B cell (primary cell): ENCODE results near the gene PARD3. TPM values are rescaled to one million over a fixed set of nuclear protein-coding genes. Genes with fewer than 3 reads are reported as not detected.

Experiments
- ATAC-seq: fragments of 200-7000 bp; cut with Tn5 transposase; one replicate; pipeline ENCODE4 v1.10.0; 2021; ENCODE audit warnings: low read depth, mild to moderate bottlenecking, moderate number of reproducible peaks, moderate library complexity
- CTCF ChIA-PET: fragments of 350-600 bp; sonication (Branson Sonifier 250); formaldehyde crosslinking; loops from one replicate; lab custom pipeline; 2021; ENCODE audit warnings: antibody characterized with exemption, inconsistent platforms; lab: Charles Lee
- POLR2A ChIA-PET: fragments of 350-600 bp; sonication (Branson Sonifier 250); formaldehyde crosslinking; loops from one replicate; lab custom pipeline; 2021; ENCODE audit warnings: antibody characterized with exemption; lab: Charles Lee
- DNase-seq: peaks from one replicate; pipeline ENCODE4 v3.0.0; 2013
- H2AFZ ChIP-seq: 2 replicates; pipeline ENCODE4 v1.6.1; 2012; ENCODE audit warnings: mild to moderate bottlenecking, low read depth, low read length; ENCODE audit not compliant: insufficient read depth, poor library complexity, severe bottlenecking
- H3K27ac ChIP-seq, 2 donors: 1 replicate in 1 of 2; 2 replicates in 1 of 2; pipeline ENCODE4 v1.5.1; 2012 to 2013; ENCODE audit warnings: low read length in 2 of 2, mild to moderate bottlenecking in 2 of 2, moderate library complexity in 1 of 2
- H3K27me3 ChIP-seq, 4 experiments: fragments of 200-600 bp in 1 of 4; sonication (generic) in 1 of 4; replicated peaks in 1 of 4; 1 replicate in 2 of 4; 2 replicates in 2 of 4; pipeline versions ENCODE4 v1.6.1 to v1.7.0; 2013 to 2016; ENCODE audit warnings: low read length in 3 of 4, mild to moderate bottlenecking in 2 of 4, mixed read lengths in 1 of 4, moderate library complexity in 1 of 4; ENCODE audit not compliant: insufficient read depth in 4 of 4, control insufficient read depth in 3 of 4; ENCODE audit errors: control extremely low read depth in 1 of 4
- H3K36me3 ChIP-seq, 2 experiments: replicated peaks in 1 of 2; 1 replicate in 1 of 2; 2 replicates in 1 of 2; pipeline versions ENCODE4 v1.6.1 to v1.7.1; 2013; ENCODE audit warnings: low read length in 1 of 2; ENCODE audit not compliant: insufficient read depth in 2 of 2, control insufficient read depth in 1 of 2; ENCODE audit errors: control extremely low read depth in 1 of 2, extremely low read depth in 1 of 2
- H3K4me1 ChIP-seq, 2 donors: fragments of 200-600 bp in 1 of 2; sonication (generic) in 1 of 2; 1 replicate in 1 of 2; 2 replicates in 1 of 2; pipeline versions ENCODE4 v1.5.1 to v1.6.1; 2013 to 2017; ENCODE audit warnings: low read length in 2 of 2; ENCODE audit not compliant: control insufficient read depth in 2 of 2, insufficient read depth in 2 of 2
- H3K4me2 ChIP-seq: replicated peaks from 2 replicates; pipeline ENCODE3; 2012; ENCODE audit warnings: mild to moderate bottlenecking, low read depth, low read length; ENCODE audit not compliant: poor library complexity, severe bottlenecking
- H3K4me3 ChIP-seq, 5 experiments: fragments of 200-600 bp in 1 of 5; sonication (generic) in 1 of 5; 1 replicate in 3 of 5; 2 replicates in 2 of 5; pipeline versions ENCODE4 v1.5.1 to v1.7.0; 2011 to 2016; ENCODE audit warnings: low read length in 4 of 5, mild to moderate bottlenecking in 4 of 5, low read depth in 2 of 5, control low read depth in 1 of 5, moderate library complexity in 1 of 5; ENCODE audit not compliant: insufficient read depth in 1 of 5; ENCODE audit errors: control extremely low read depth in 1 of 5, extremely low read depth in 1 of 5
- H3K79me2 ChIP-seq: fragments of 200-600 bp; sonication (generic); one replicate; pipeline ENCODE4 v1.6.0; 2016; ENCODE audit warnings: low read length; ENCODE audit not compliant: control insufficient read depth, insufficient read depth
- H3K9ac ChIP-seq: fragments of 200-600 bp; sonication (generic); 2 replicates; pipeline ENCODE4 v1.6.1; 2017; ENCODE audit warnings: mild to moderate bottlenecking, low read length, moderate library complexity
- H3K9me3 ChIP-seq, 3 donors: one replicate each; pipeline versions ENCODE4 v1.6.1 to v1.7.1; 2013; ENCODE audit warnings: low read length in 2 of 3; ENCODE audit not compliant: control insufficient read depth in 2 of 3, insufficient read depth in 1 of 3; ENCODE audit errors: control extremely low read depth in 1 of 3
- H4K20me1 ChIP-seq: 2 replicates; pipeline ENCODE4 v1.6.0; 2012; ENCODE audit warnings: mild to moderate bottlenecking, low read length; ENCODE audit not compliant: insufficient read depth, control insufficient read depth, poor library complexity, severe bottlenecking
- H3K27ac Mint-ChIP-seq: one replicate; pipeline ENCODE4 v1.8.0; 2021; ENCODE audit warnings: mixed read lengths
- H3K27me3 Mint-ChIP-seq: one replicate; pipeline ENCODE4 v1.8.0; 2021; ENCODE audit warnings: mixed read lengths
- H3K4me1 Mint-ChIP-seq: one replicate; pipeline ENCODE4 v1.8.0; 2021; ENCODE audit warnings: mixed read lengths
- H3K4me3 Mint-ChIP-seq: one replicate; pipeline ENCODE4 v1.8.0; 2021; ENCODE audit warnings: mixed read lengths
- H3K9me3 Mint-ChIP-seq: one replicate; pipeline ENCODE4 v1.8.0; 2022; ENCODE audit warnings: mixed read lengths; ENCODE audit not compliant: insufficient read depth
- EZH2 ChIP-seq: IDR thresholded peaks from 2 replicates; pipeline ENCODE4 v1.6.1; 2012; ENCODE audit warnings: borderline replicate concordance, low read depth, mild to moderate bottlenecking, moderate library complexity, low read length; ENCODE audit not compliant: insufficient read depth, poor library complexity, severe bottlenecking
- WGBS: methylation state at CpG from one replicate; pipeline ENCODE4 v1.1.5; 2013; ENCODE audit warnings: missing lambda C conversion rate; ENCODE audit not compliant: insufficient coverage; 5-methylcytosine and 5-hydroxymethylcytosine counted together
- intact Hi-C: fragments of 100-400 bp; cut with micrococcal nuclease; formaldehyde crosslinking; loops from one replicate; pipeline ENCODE4 v1.10.0; 2022
- polyA plus RNA-seq: library from polyadenylated mRNA; depleted of rRNA; stranded (reverse); fragments of >200 nt; gene quantifications from 2 replicates; pipeline ENCODE4 v1.2.3, GENCODE V29; 2012
- total RNA-seq, 2 donors: library from RNA; stranded (reverse); fragments of 120-200 nt in 1 of 2; gene quantifications; 1 replicate in 1 of 2; 2 replicates in 1 of 2; pipeline versions ENCODE4 v1.2.3 to v1.2.4, GENCODE V29; 2013 to 2022
- TF ChIP-seq, protein P1 (sequence below): fragments of 200-600 bp; IDR thresholded peaks from one replicate; pipeline ENCODE4 v1.8.0; 2022; ENCODE audit warnings: antibody characterized with exemption, mild to moderate bottlenecking

PARD3 gene
- total and polyA plus RNA-seq, 2 donors (not counting 1 experiment from before 2014, with no cell fraction given) = not detected

DNA sequence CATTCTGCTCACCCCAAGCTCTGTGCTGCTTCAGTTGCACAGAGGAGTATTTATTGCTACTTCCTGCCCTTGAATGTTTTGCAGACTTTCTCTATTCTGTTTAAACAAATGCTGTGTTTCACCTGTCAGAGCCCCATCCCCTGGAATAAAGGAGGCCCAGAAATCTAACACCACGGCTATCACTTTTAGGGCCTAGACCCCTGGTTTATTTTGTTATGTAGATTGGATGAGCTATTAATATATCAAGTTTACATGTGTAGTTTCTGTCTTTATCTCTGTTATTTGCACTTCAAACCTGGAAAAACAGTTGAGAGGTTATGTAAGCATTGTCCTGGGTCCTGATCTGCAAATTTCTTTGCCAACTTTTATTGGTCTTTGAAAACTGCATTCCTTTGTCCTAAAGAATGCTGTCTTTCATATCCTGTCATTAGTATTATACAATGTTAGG lies 630.1 kb downstream of the PARD3 start:
- no peak overlapping the region for H3K27ac ChIP-seq
- Mint-ChIP-seq H3K9me3 (peaks cover 3% of the 10 kb centered on the region), H3K27me3 (no peaks in the 10 kb centered on the region), H3K4me3 (no peak overlapping the region), H3K27ac (no peak overlapping the region), H3K4me1 (no peaks in the 10 kb centered on the region)
- TF ChIP-seq, protein P1, sequence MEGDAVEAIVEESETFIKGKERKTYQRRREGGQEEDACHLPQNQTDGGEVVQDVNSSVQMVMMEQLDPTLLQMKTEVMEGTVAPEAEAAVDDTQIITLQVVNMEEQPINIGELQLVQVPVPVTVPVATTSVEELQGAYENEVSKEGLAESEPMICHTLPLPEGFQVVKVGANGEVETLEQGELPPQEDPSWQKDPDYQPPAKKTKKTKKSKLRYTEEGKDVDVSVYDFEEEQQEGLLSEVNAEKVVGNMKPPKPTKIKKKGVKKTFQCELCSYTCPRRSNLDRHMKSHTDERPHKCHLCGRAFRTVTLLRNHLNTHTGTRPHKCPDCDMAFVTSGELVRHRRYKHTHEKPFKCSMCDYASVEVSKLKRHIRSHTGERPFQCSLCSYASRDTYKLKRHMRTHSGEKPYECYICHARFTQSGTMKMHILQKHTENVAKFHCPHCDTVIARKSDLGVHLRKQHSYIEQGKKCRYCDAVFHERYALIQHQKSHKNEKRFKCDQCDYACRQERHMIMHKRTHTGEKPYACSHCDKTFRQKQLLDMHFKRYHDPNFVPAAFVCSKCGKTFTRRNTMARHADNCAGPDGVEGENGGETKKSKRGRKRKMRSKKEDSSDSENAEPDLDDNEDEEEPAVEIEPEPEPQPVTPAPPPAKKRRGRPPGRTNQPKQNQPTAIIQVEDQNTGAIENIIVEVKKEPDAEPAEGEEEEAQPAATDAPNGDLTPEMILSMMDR = no peak
- no peak for TF ChIP-seq EZH2
- H4K20me1 ChIP-seq = no peaks in the 10 kb centered on the region
- no CpG with 5 or more reads among the region's 1 CpG for WGBS
- H3K36me3 ChIP-seq = no peaks in the 10 kb centered on the region
- intact Hi-C loops = no loop called here
- ChIA-PET CTCF (no interaction called here), POLR2A (no interaction called here)
- ATAC-seq (no peak), DNase-seq (no peak)
- no peak overlapping the region for H3K9ac ChIP-seq
- H3K4me1 ChIP-seq = no peaks in the 10 kb centered on the region
- H3K79me2 ChIP-seq = no peaks in the 10 kb centered on the region
- no peaks in the 10 kb centered on the region for H3K27me3 ChIP-seq
- no peak overlapping the region for H2AFZ ChIP-seq
- H3K4me2 ChIP-seq = no peak overlapping the region
- peaks cover 0 to 1% (median 0%) of the 10 kb centered on the region in 3 donors for H3K9me3 ChIP-seq
- no peak overlapping the region for H3K4me3 ChIP-seq

- Histone ChIP-seq H3K27me3 (no peaks in the 10 kb centered on the region), H3K36me3 (no peaks in the 10 kb centered on the region), H4K20me1 (no peaks in the 10 kb centered on the region), H3K4me3 (no peak overlapping the region), H3K27ac (no peak overlapping the region), H2AFZ (no peak overlapping the region), H3K4me2 (no peak overlapping the region), H3K79me2 (no peaks in the 10 kb centered on the region), H3K9ac (no peak overlapping the region), H3K9me3 (peaks cover 0 to 1% (median 0%) of the 10 kb centered on the region in 3 donors), H3K4me1 (no peaks in the 10 kb centered on the region)
- Mint-ChIP-seq H3K27me3 (no peaks in the 10 kb centered on the region), H3K9me3 (peaks cover 3% of the 10 kb centered on the region), H3K27ac (no peak overlapping the region), H3K4me1 (no peaks in the 10 kb centered on the region), H3K4me3 (no peak overlapping the region)
- DNase-seq (no peak), ATAC-seq (no peak)
- TF ChIP-seq EZH2 = no peak
- TF ChIP-seq, protein P1 = no peak
- POLR2A ChIA-PET = no interaction called here
- intact Hi-C loops = no loop called here
- WGBS = 94% methylated on average over 2 of the region's 6 CpGs
- CTCF ChIA-PET = no interaction called here
These were observed 630.7 kb downstream of the PARD3 start for GRCh38 chr10:34184397-34184796.
